ENCODE data around the gene RXRG. TPM values are rescaled to one million over a fixed set of nuclear protein-coding genes. Genes with fewer than 3 reads are reported as not detected.

RXRG gene
- not detected in 2 replicates for total RNA-seq

DNA sequence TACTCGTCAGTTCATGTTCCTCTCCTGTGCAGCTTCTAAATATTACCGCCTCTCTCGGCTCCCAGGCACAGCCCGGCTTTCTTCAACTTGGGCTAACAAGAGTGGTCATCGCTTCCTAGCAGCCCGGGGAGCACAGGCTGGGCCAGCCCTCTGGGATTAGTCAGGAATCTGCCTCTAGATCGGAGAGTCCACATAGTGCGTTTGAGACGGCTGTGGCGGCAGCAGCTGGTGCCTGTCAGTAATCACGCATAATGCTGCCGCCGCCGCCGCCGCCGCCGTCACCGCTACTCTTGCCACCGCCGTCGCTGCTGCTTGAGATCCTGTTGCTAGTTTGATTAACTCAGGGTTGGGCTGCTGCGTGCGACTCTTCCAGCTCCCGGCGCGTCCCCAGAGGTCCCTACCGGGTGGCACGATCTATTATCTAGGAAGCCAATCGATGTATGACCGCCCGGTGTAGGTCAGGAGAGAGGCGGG is at the start of gene RXRG:
RXRG (minus strand) TSS at position 230 of the 474 bp plus-strand sequence. CDS start 233 bp downstream, outside the sequence.
- no peak within 1 kb of the TSS for H3K4me3 Mint-ChIP-seq
- intact Hi-C loops (cut with micrococcal nuclease), result no loop called here
- H3K27ac Mint-ChIP-seq, result no peak within 1 kb of the TSS
- peaks cover 4% of the 10 kb centered on the region for H3K9me3 Mint-ChIP-seq
- H3K27me3 Mint-ChIP-seq, result peaks cover 39% of the 10 kb centered on the region
- no peaks in the 10 kb centered on the region for H3K36me3 Mint-ChIP-seq (ENCODE audit: low read depth)
- DNase-seq, result peak; percentile 67
- peaks cover 3% of the 10 kb centered on the region for H3K4me1 Mint-ChIP-seq

DNA sequence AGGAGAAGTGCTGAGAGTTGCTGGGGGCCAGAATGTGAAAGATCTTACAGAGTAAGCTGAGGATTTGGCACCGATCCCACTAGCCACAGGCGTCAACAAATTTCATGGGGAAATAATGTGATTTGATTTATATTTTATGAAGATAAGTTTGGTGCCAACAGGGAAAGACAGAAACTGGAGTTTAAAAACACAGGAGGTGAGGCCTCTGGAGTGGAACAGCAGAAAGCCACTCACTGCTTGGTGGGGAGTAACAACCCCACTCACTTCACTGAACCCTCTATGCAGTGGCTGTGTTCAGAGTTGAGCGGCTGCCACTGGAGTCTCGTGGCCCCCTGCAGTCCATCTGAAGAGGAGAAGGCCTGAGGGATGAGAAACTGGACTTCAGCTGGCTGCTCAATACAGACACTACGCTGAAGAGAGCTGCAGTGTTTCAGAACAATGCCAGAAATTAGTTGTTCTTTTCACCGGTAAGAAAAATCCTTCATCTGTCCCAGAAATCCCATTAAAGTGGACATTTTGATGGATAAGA is 48.0 kb upstream of the RXRG start:
- no peaks in the 10 kb centered on the region for H3K9me3 Mint-ChIP-seq
- H3K27me3 Mint-ChIP-seq, result peaks cover 29% of the 10 kb centered on the region
- no peak overlapping the region for H3K27ac Mint-ChIP-seq
- intact Hi-C loops (cut with micrococcal nuclease), result no loop called here
- H3K36me3 Mint-ChIP-seq (ENCODE audit: low read depth), result no peaks in the 10 kb centered on the region
- peaks cover 3% of the 10 kb centered on the region for H3K4me1 Mint-ChIP-seq
- no peak for DNase-seq
- no peak overlapping the region for H3K4me3 Mint-ChIP-seq

DNA sequence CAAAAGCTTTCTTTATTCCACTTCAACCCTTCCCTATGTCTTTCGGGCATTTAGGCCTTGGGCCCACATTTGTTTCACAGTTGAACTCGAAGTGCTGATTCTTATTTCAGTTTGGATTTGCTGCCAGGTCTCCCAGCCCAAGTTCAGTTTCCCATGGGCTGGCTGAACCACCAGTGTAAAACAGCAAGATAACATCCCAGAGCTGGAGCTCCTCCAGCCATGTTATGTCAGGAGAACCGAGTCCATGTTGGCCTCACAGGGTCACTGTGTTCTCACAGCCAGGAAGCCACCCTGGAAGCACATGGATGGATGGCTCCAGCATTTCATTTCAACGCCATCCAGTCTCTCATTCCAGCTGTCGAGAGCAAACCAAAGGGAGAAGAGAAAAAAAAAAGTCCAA is 45.2 kb upstream of the RXRG start:
- no peaks in the 10 kb centered on the region for H3K36me3 Mint-ChIP-seq (ENCODE audit: low read depth)
- H3K27ac Mint-ChIP-seq, result no peak overlapping the region
- intact Hi-C loops (cut with micrococcal nuclease), result no loop called here
- H3K27me3 Mint-ChIP-seq, result peaks cover 34% of the 10 kb centered on the region
- DNase-seq, result no peak
- peaks cover 5% of the 10 kb centered on the region for H3K4me1 Mint-ChIP-seq
- no peaks in the 10 kb centered on the region for H3K9me3 Mint-ChIP-seq
- H3K4me3 Mint-ChIP-seq, result no peak overlapping the region

DNA sequence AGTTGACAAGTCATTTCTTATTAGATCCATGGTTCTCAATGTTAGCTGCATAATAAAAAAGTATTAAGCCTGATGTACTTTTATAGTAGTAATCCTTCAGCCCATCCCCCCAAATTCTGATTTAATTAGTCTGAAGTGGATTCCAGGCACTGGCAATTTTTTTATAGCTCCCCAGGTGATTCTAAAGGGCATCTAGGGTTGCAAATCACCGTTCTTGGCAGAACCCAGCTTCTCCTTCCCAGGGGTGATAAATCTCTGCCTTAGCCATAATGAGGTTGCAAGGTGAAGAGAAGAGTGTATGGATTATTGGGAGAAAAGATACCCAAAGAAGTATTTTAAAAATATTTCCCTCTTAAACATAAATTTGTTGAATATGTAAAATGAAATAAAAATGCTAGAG is 43.0 kb upstream of the RXRG start:
- Mint-ChIP-seq H3K4me1 (peaks cover 8% of the 10 kb centered on the region), H3K27ac (no peak overlapping the region), H3K36me3 (ENCODE audit: low read depth) (no peaks in the 10 kb centered on the region), H3K4me3 (no peak overlapping the region), H3K9me3 (no peaks in the 10 kb centered on the region), H3K27me3 (peaks cover 25% of the 10 kb centered on the region)
- intact Hi-C loops (cut with micrococcal nuclease), result loop anchor here (10.0 kb wide), 2 partner anchors 63 to 93 kb away; no protein-coding TSS in a partner anchor
- no peak for DNase-seq

DNA sequence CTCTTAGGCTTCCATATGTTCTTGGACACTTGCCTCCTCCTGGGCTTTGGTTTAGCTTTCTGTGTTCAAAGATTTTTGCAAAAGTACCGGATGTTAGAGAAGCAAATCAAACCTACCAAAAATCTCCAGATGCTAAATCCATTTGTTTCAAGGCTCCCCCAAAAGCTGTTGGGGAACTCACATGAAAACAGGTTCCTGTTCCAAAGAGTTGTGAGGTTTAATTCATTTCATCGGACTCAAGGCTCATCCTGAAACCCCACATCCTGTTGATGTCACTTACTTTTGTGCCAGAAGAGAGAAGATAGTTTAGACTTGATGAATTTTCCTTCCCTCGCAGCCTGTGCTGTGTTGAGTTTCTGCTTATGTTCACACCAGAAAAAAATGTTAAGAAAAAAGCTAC is 41.7 kb upstream of the RXRG start:
- no peak for DNase-seq
- intact Hi-C loops (cut with micrococcal nuclease), result loop anchor here (10.0 kb wide), 2 partner anchors 62 to 92 kb away; no protein-coding TSS in a partner anchor
- Mint-ChIP-seq H3K4me3 (no peak overlapping the region), H3K9me3 (no peaks in the 10 kb centered on the region), H3K36me3 (ENCODE audit: low read depth) (no peaks in the 10 kb centered on the region), H3K4me1 (peaks cover 19% of the 10 kb centered on the region), H3K27me3 (peaks cover 21% of the 10 kb centered on the region), H3K27ac (no peak overlapping the region)

DNA sequence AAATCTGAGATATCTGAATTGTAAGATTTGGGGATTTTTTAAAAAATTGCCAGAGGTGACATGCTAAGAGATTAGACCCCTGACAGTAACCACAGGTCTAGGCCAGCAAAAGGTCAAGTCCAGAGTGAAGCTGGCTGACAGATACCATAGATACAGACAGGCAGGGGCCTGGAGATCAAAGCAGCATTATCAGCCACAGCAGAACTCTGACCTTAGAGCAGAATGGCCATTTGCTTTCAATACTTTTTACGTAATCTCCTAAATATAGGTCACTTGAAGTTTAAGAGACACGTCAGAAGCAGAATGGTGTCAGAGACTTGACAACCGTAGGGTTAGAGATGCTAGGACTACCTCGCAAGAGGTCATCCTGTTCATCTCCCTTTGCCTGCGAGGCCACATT is 40.8 kb upstream of the RXRG start:
- Mint-ChIP-seq H3K27ac (no peak overlapping the region), H3K4me3 (no peak overlapping the region), H3K27me3 (peaks cover 18% of the 10 kb centered on the region), H3K9me3 (no peaks in the 10 kb centered on the region), H3K36me3 (ENCODE audit: low read depth) (no peaks in the 10 kb centered on the region), H3K4me1 (peaks cover 19% of the 10 kb centered on the region)
- no peak for DNase-seq
- intact Hi-C loops (cut with micrococcal nuclease), result loop anchor here (10.0 kb wide), 2 partner anchors 61 to 91 kb away; no protein-coding TSS in a partner anchor

DNA sequence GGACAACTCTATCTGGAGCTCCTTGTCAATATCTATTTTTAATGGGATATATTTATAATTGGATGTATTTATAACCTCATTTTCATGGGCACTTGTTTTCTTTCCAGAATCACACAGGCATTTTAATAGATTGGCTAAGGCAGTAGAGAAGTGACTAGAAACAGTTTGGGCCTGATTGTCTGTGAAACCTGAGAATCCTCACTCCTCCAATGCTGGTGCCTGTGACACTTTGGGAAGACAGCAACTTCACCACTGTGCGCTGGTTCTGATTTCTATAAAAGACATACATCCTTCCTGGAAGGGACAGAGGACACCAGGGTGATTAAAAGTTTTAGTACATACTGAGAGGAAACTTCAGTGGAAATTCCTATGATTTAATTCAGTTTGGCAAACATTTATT is 39.6 kb upstream of the RXRG start:
- H3K9me3 Mint-ChIP-seq, result no peaks in the 10 kb centered on the region
- H3K4me1 Mint-ChIP-seq, result peaks cover 19% of the 10 kb centered on the region
- DNase-seq, result no peak

DNA sequence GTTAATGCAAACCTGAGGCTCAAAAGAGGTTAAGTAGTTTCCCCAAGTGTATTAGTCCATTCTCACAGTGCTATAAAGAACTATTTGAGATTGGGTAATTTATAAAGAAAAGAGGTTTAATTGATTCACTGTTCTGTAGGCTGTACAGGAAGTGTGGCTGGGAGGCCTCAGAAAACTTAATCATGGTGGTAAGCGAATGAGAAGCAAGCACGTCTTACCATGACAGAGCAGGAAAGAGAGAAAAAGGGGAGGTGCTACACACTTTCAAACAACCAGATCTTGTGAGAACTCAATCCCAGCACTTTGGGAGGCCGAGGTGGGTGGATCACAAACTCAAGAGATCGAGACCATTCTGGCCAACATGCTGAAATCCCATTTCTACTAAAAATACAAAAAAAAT is 38.5 kb upstream of the RXRG start:
- intact Hi-C loops (cut with micrococcal nuclease), result loop anchor here (5.0 to 10.0 kb wide), 3 partner anchors 59 to 114 kb away; no protein-coding TSS in a partner anchor
- DNase-seq, result no peak
- Mint-ChIP-seq H3K27ac (no peak overlapping the region), H3K4me3 (no peak overlapping the region), H3K27me3 (peaks cover 23% of the 10 kb centered on the region), H3K36me3 (ENCODE audit: low read depth) (no peaks in the 10 kb centered on the region), H3K9me3 (no peaks in the 10 kb centered on the region), H3K4me1 (peaks cover 19% of the 10 kb centered on the region)

More for the DNA sequence above, 39.6 kb upstream of the RXRG start:
- no peaks in the 10 kb centered on the region for H3K36me3 Mint-ChIP-seq (ENCODE audit: low read depth)
- H3K27ac Mint-ChIP-seq, result no peak overlapping the region
- H3K27me3 Mint-ChIP-seq, result peaks cover 20% of the 10 kb centered on the region
- no peak overlapping the region for H3K4me3 Mint-ChIP-seq
- intact Hi-C loops (cut with micrococcal nuclease), result loop anchor here (5.0 to 10.0 kb wide), 3 partner anchors 60 to 113 kb away; no protein-coding TSS in a partner anchor

DNA sequence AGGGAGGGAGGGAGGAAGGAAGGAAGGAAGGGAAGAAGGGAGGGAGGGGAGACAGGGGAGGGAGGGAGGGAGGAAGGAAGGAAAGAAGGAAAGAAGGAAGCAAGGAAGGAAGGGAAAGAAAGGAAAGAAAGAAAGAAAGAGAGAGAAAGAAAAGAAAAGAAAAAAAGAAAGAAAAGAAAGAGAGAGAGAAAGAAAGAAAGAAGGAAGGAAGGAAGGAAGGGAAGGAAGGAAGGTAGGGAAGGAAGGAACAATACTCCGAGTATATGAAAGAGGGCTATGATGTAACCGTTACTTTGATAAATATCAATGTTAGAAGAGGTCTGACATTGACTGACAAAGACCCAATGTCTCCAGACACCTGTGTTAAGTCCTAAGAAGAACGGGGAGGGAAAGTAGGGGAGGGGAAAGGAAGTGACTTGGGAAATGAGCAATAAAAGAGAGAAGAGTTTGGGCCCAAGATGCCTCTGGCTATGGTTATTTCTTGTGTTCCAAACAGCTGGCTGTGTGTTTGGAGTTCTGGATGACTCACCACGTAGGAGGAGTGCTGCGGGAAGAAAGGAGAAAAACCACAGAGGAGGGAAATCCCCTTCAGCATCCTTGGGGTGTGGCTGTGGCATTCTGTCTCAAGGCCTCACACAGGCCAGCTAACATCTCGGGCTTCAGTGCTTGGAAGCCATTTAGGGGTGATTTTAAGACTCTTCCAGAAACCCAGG is 37.0 kb upstream of the RXRG start:
- intact Hi-C loops (cut with micrococcal nuclease), result loop anchor here (5.0 to 10.0 kb wide), 3 partner anchors 57 to 115 kb away; no protein-coding TSS in a partner anchor
- no peak overlapping the region for H3K4me3 Mint-ChIP-seq
- DNase-seq, result peak; percentile 60
- peaks cover 19% of the 10 kb centered on the region for H3K4me1 Mint-ChIP-seq
- H3K27ac Mint-ChIP-seq, result peak overlapping the region; percentile 39
- H3K36me3 Mint-ChIP-seq (ENCODE audit: low read depth), result no peaks in the 10 kb centered on the region
- H3K27me3 Mint-ChIP-seq, result peaks cover 22% of the 10 kb centered on the region
- H3K9me3 Mint-ChIP-seq, result no peaks in the 10 kb centered on the region

DNA sequence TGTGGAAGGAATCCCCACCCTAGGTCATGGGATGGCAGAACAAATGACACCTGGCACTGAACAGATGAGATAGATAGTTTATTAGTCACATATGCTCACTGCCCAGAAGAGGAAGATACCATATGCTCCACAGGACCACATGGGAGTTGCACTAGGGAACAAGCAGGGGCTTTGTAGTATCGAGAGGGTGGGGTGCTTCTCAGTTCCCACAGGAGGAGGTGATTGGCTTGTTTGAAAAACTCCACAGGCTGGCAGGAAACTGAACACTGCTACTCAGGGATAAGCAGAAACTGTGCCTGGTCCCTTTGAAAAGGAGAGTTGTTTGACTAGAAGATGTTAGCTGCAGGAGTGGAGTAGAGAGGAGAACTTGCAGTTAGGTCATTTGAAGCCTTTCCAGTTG is 31.9 kb upstream of the RXRG start:
- Mint-ChIP-seq H3K27me3 (peaks cover 23% of the 10 kb centered on the region), H3K27ac (no peak overlapping the region), H3K4me3 (no peak overlapping the region), H3K9me3 (no peaks in the 10 kb centered on the region), H3K4me1 (peaks cover under 1% of the 10 kb centered on the region), H3K36me3 (ENCODE audit: low read depth) (no peaks in the 10 kb centered on the region)
- intact Hi-C loops (cut with micrococcal nuclease), result no loop called here
- DNase-seq, result no peak

DNA sequence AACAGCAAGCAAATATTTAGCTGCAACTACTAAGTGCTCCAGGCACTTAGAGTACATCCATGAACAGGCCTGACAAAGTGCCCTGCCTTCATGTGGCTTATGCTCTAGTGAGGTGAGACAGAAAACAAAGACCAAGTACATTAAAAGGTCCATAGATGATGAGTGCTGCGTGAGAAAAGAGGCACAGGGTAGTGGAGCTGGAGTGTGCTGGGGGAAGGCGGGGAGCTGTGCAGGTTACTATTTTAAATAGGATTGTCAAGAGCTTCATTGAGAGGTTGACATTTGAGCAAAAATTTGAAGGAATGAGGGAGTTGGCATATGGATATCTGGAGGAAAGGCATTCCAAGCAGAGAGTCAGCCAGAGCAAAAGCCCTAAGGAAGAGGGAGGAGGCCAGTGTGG is 29.3 kb upstream of the RXRG start:
- Mint-ChIP-seq H3K9me3 (no peaks in the 10 kb centered on the region), H3K36me3 (ENCODE audit: low read depth) (no peaks in the 10 kb centered on the region), H3K27ac (no peak overlapping the region), H3K27me3 (peaks cover 22% of the 10 kb centered on the region), H3K4me3 (no peak overlapping the region), H3K4me1 (no peaks in the 10 kb centered on the region)
- intact Hi-C loops (cut with micrococcal nuclease), result no loop called here
- no peak for DNase-seq

DNA sequence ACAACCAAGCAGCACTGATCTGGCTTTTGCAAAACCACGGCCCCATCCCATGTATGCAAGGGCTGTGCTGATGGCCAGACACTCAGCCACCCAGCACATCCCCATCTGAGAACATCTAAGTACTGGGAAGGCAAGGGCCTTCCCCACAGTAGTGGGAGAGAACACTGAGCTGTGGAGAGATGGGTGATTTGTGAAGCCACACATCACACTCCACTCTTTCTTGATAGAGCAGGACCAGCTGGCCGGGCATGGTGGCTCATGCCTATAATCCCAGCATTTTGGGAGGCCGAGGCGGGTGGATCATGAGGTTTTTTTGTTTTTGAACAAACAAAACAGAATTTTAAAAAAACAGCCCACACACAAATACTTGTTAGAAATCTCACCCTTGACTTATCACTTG is 28.2 kb upstream of the RXRG start:
- H3K27ac Mint-ChIP-seq, result no peak overlapping the region
- no peaks in the 10 kb centered on the region for H3K4me1 Mint-ChIP-seq
- H3K4me3 Mint-ChIP-seq, result no peak overlapping the region
- no peaks in the 10 kb centered on the region for H3K36me3 Mint-ChIP-seq (ENCODE audit: low read depth)
- H3K9me3 Mint-ChIP-seq, result no peaks in the 10 kb centered on the region
- intact Hi-C loops (cut with micrococcal nuclease), result no loop called here
- H3K27me3 Mint-ChIP-seq, result peaks cover 22% of the 10 kb centered on the region
- DNase-seq, result no peak

DNA sequence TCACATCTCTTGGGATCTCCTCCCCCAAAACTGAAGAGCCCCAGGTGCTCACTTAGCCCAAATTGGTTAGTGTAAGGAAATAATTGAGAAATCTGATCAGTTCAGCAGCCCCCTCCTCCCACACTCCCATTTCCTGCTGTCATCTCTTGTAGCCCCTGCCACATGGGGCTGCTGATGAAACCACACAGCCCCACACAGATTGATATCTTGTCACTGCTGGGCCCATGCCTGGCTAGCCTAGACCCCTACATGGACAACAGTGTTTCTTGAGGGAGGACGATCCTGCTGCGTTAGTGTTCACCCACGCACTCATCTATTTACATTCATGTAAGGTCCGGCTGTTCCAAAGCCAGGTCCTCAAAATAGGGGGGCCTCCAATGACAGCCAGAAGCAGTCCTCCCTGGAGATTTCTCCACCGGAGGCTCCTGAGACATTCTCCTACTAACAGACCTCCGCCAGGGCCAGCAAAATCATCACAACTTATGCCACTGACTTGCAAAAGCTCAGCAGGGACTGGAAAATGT is 23.9 kb upstream of the RXRG start:
- H3K9me3 Mint-ChIP-seq, result no peaks in the 10 kb centered on the region
- no peak overlapping the region for H3K27ac Mint-ChIP-seq
- H3K4me3 Mint-ChIP-seq, result no peak overlapping the region
- intact Hi-C loops (cut with micrococcal nuclease), result no loop called here
- H3K4me1 Mint-ChIP-seq, result no peaks in the 10 kb centered on the region
- no peaks in the 10 kb centered on the region for H3K36me3 Mint-ChIP-seq (ENCODE audit: low read depth)
- H3K27me3 Mint-ChIP-seq, result peaks cover 20% of the 10 kb centered on the region
- DNase-seq, result no peak

DNA sequence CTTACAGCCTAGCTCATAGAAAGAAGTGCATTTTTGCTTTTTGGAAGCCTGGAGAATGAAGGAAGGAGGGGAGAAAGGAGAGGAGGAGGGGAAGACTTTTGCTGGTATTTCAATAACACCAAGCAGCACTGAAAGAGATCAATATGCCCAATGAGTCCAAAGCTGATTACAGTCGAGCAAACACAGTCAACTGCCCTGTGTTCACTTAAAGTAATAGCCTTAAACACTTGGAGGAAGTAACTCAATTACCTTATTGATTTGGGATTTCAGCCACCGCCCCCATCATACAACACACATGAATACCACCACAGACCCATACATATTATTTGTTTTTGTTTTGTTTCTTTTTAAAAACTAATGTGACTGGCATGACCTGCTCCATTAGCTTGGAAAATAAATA is 23.3 kb upstream of the RXRG start:
- Mint-ChIP-seq H3K36me3 (ENCODE audit: low read depth) (no peaks in the 10 kb centered on the region), H3K4me3 (no peak overlapping the region), H3K27me3 (peaks cover 23% of the 10 kb centered on the region), H3K27ac (no peak overlapping the region), H3K4me1 (no peaks in the 10 kb centered on the region), H3K9me3 (no peaks in the 10 kb centered on the region)
- intact Hi-C loops (cut with micrococcal nuclease), result no loop called here
- no peak for DNase-seq

Measured in activated CD4-positive, alpha-beta T cell treated with anti-CD3 and anti-CD28 coated beads, Interleukin-2, amount 10 ng/mL, durations not matched to agents 24 days and 14 days (primary cell).